ENCODE measurements around the gene WDR72.
"Not testable (repeated sequence)": the region's sequence is repeated elsewhere in the genome, so short reads cannot be mapped to it uniquely, and the experiment has no call there.

Gene WDR72

GRCh38 chr15:53759411-53759931, at the start of gene WDR72:
WDR72 (minus strand) TSS chr15:53759663; CDS start chr15:53733149, 26,514 bp downstream.
- DNase-seq = no peak

GRCh38 chr15:53808058-53808706, 48.7 kb upstream of the WDR72 start:
- DNase-seq = no peak

- no peak for DNase-seq
Measured at GRCh38 chr15:53807501-53807900, 48.0 kb upstream of the WDR72 start.

- DNase-seq = no peak
Measured at GRCh38 chr15:53802672-53803071, 43.2 kb upstream of the WDR72 start.

GRCh38 chr15:53791581-53791980, 32.1 kb upstream of the WDR72 start:
- no peak for DNase-seq

DNA sequence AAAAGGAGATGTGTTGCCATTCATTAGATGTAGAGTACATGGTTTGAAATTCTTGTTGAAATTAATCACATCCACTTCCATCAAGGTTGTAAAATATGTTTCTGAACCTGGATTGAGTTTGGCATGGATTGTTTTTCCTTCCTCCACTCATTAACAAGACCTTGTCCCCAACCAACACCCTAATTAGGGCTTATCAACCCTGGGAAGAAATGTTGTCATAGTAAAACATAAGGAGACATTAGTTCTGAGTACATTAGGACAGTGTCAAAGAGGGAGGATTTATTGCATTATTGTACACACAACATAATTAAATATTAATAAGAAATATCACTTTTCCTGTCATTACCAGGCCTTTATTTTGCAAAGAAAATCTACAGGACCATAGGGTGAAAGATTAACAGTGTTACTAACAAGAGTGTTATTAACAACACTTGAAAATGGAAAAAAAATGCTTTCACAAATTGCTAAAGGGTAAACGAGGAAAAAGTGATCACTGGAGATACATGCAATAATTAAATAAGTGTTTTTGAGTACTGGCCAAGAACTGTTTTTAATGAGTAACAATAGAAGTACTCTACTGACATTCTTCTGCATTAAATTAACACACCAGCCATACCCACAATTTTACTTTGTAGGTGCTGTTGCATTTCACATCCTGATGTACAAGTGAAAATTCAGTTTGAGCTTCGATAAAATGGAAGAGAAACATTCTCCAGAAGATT, 30.4 kb upstream of the WDR72 start:
- DNase-seq = no peak

DNA sequence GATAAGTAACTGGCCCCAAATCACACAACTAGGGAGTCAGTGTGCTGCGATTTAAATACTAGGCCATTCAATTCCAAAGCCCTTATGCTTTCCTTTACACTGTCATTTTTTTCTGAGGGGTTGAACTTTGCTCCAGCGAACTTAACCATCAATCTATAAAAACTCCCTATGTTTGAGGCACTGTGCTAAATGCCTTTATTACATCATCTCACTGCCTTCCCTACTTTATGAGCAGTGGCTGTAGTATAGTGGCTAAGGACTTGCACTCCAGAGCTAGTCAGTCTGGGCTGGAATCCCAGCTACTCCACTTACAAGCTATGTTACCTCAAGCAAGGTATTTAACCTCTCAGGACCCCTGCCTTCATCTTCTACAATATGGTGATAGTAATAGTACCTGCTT, 26.9 kb upstream of the WDR72 start:
- no peak for DNase-seq

GRCh38 chr15:53785241-53785640, 25.8 kb upstream of the WDR72 start:
- DNase-seq = not testable (repeated sequence)

GRCh38 chr15:53762916-53763315, 3.5 kb upstream of the WDR72 start:
- DNase-seq = no peak

GRCh38 chr15:53758412-53758811, 1.1 kb downstream of the WDR72 start:
- no peak for DNase-seq

- DNase-seq = no peak
Measured at GRCh38 chr15:53757906-53758305, 1.6 kb downstream of the WDR72 start.

DNA sequence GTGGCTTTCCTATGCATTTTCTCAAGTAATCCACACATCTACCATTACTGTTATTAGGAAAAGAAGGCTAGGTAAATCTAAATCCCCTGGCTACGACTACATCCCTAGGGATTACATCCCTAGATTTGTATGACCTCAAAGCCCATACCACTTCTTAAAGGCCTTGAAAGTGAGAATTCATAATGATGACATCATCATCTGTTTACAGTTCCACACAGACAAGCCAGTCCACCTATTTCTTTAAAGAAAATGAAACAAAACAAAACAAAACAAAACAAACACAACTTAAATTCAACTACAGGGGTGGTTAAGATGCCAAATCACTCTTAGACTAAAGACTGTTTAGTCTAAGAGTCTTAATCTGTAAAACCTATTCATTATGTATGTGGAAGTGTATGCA, 5.7 kb downstream of the WDR72 start:
- DNase-seq = no peak

DNA sequence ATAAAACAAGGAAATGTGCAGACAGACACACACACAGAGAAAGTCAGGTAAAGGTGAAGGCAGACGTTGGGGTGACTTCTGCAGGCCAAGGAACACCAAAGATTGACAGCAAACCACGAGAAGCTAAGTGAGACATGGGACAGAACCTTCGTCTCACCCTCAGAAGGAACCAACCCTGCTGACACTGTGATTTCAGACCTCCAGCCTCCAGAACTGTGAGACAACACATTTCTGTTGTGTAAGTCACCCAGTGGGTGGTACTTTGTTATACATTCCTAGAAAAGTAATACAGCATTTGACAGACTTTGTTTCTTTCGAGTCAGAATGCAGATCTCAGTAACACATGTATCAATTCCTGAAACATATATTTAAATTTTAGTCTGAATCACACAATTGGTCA, 7.1 kb downstream of the WDR72 start:
- no peak for DNase-seq

- no peak for DNase-seq
Measured at GRCh38 chr15:53747501-53748068, 11.9 kb downstream of the WDR72 start.

- no peak for DNase-seq
Measured at GRCh38 chr15:53746101-53746500, 13.4 kb downstream of the WDR72 start.

- no peak for DNase-seq
Measured at GRCh38 chr15:53739651-53740050, 19.8 kb downstream of the WDR72 start.

- DNase-seq = no peak
Measured at GRCh38 chr15:53739187-53739586, 20.3 kb downstream of the WDR72 start.

GRCh38 chr15:53721334-53722087, 38.0 kb downstream of the WDR72 start:
- DNase-seq = no peak

DNA sequence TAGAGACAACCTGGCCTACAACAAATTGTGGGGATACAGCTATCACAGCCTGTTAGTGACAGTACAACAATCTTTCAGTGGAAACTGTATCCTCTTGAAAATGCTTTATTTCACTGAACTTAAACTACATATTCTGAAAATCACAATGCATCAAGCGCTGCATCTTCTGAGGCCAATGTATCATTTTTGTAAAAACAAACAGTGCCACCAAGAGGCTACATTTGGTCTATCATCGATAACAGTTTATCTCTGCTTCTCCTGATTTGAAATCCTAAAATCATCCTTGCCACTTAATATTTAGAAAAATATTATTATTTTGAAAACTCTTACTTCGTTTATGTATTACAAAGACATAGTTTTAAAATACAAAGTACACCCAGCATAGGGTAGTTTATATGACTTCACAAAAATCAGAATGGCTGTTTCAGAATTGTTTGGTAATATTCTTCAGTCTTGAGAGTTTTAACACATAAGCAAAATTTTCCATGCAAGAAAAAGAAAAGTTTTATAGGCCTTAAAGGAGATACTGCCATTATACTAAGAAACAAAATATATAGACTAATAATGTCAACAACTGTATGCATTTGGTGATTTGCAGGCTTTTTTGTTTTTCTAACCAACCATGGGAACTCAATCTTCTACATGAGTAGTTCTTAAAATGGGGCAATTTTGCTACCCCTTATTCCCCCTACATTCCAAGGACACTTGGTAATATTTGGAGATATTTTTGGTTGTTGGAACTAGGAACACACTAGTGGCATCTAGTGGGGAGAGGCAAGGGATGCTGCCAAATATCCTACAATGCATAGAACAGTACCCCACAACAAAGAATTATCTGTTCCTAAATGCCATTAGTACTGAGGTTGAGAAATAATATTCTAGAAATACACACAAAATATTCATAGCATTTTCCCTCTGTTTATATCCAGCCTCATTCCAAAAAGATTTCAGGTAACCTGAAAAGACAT, 42.3 kb downstream of the WDR72 start:
- no peak for DNase-seq

DNA sequence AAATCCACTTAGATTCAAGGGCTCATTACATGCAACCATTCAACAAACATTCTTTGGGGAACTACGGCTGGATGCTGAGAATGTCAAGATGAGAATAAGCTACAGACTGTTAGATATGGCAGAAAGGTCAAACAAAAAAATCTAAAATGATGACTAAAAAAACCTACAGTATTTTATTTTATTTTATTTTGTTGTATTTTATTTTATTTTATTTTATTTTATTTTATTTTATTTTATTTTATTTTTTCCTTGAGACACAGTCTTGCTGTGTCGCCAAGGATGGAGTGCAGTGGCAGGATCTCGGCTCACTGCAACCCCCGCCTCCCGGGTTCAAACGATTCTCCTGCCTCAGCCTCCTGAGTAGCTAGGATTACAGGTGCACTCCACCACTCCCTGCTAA, 46.2 kb downstream of the WDR72 start:
- DNase-seq = no peak

- no peak for DNase-seq
Measured at GRCh38 chr15:53710906-53711305, 48.6 kb downstream of the WDR72 start.

- no peak for DNase-seq
Measured at GRCh38 chr15:53709821-53710220, 49.6 kb downstream of the WDR72 start.

Measured in activated effector memory CD4-positive, alpha-beta T cell treated with anti-CD3 and anti-CD28 coated beads, Interleukin-2, amount 50 U/mL, for 16 hours (primary cell).